NB4 (cell line): ENCODE data around the gene TMEM240.

Experiments
- CTCF ChIP-seq: IDR thresholded peaks from one replicate; pipeline ENCODE4 v1.5.1; 2012; ENCODE audit warnings: low read depth, low read length
- POLR2A ChIP-seq: IDR thresholded peaks from 2 replicates; pipeline ENCODE4 v1.6.1; 2011; ENCODE audit warnings: mild to moderate bottlenecking; ENCODE audit not compliant: insufficient read length; ENCODE audit errors: extremely low read depth

- TF ChIP-seq CTCF (no peak), POLR2A (no peak)
These were observed 18.6 kb upstream of the TMEM240 start for GRCh38 chr1:1559066-1559465.
